Osteocyte (in vitro differentiated cells): ENCODE results near the gene TUBGCP6. TPM values are rescaled to one million over a fixed set of nuclear protein-coding genes. Genes with fewer than 3 reads are reported as not detected.

Source experiments
- DNase-seq: peaks from one replicate; pipeline ENCODE4 v3.0.0; 2021; ENCODE audit warnings: mixed read lengths; ENCODE audit not compliant: unreplicated experiment; ENCODE audit errors: extremely low spot score
- H3K27ac Mint-ChIP-seq: one replicate; pipeline ENCODE4 v1.8.0; 2021; ENCODE audit warnings: mild to moderate bottlenecking, mixed read lengths; ENCODE audit not compliant: unreplicated experiment
- H3K27me3 Mint-ChIP-seq: one replicate; pipeline ENCODE4 v1.8.0; 2021; ENCODE audit warnings: mixed read lengths; ENCODE audit not compliant: unreplicated experiment
- H3K36me3 Mint-ChIP-seq: one replicate; pipeline ENCODE4 v1.8.0; 2021; ENCODE audit warnings: mixed read lengths; ENCODE audit not compliant: unreplicated experiment
- H3K4me1 Mint-ChIP-seq: one replicate; pipeline ENCODE4 v1.8.0; 2021; ENCODE audit warnings: mixed read lengths; ENCODE audit not compliant: unreplicated experiment
- H3K4me3 Mint-ChIP-seq: one replicate; pipeline ENCODE4 v1.8.0; 2021; ENCODE audit warnings: mild to moderate bottlenecking, moderate library complexity, mixed read lengths; ENCODE audit not compliant: unreplicated experiment
- H3K9me3 Mint-ChIP-seq: one replicate; pipeline ENCODE4 v1.8.0; 2021; ENCODE audit warnings: mixed read lengths; ENCODE audit not compliant: unreplicated experiment
- total RNA-seq: library from RNA; stranded (reverse); gene quantifications from 2 replicates; pipeline ENCODE4 v1.2.1, GENCODE V29; 2021
- TF ChIP-seq, protein P1 (sequence below): fragments of 200-600 bp; sonication (generic); IDR thresholded peaks from 2 replicates; pipeline ENCODE4 v1.5.0; 2021; ENCODE audit warnings: antibody characterized with exemption, mild to moderate bottlenecking, moderate library complexity

TUBGCP6 gene
- total RNA-seq, 1 donor from 2014 or later = 55.7 TPM

DNA sequence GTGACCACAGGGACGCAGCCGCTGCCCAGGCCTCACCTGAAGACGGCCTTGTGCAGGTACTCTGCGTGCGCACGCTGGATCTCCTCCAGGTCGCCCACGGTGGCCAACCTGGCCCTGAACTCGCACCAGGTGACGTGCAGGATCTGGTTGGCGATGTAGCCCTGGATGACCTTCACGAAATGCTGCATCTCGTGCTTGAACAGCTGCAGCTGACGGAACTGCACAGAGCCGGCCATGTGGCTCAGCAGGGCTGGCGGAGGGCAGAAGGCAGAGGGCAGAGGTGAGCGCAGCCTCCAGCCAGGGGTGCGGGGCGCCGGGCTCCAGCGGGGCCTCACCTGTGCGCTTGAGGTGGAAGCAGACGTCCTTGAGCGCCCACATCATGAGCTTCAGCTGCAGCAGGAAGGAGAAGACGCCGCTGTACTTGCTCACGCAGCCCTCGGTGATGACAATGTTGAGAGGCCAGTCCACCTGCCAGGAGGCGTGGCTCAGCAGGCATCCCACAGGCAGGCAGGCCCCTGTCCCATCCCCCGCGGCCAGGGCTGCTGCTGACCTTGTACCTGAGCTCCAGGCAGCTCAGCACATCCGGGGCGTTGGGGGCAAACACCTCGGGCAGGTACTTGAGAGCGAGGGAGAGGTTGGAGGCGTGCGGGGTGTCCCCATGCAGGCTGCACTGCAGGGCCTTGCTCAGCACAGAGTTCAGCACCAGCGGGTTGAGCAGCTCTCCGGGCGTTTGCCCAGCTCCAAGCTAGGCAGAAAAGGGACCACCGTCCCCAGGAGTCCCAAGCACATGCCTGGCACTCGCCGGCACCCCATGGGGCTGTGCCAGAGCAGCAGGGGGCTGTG is 26.4 kb downstream of the TUBGCP6 start:
- no peaks in the 10 kb centered on the region for H3K9me3 Mint-ChIP-seq
- no peaks in the 10 kb centered on the region for H3K27me3 Mint-ChIP-seq
- H3K27ac Mint-ChIP-seq = no peak overlapping the region
- TF ChIP-seq, protein P1, sequence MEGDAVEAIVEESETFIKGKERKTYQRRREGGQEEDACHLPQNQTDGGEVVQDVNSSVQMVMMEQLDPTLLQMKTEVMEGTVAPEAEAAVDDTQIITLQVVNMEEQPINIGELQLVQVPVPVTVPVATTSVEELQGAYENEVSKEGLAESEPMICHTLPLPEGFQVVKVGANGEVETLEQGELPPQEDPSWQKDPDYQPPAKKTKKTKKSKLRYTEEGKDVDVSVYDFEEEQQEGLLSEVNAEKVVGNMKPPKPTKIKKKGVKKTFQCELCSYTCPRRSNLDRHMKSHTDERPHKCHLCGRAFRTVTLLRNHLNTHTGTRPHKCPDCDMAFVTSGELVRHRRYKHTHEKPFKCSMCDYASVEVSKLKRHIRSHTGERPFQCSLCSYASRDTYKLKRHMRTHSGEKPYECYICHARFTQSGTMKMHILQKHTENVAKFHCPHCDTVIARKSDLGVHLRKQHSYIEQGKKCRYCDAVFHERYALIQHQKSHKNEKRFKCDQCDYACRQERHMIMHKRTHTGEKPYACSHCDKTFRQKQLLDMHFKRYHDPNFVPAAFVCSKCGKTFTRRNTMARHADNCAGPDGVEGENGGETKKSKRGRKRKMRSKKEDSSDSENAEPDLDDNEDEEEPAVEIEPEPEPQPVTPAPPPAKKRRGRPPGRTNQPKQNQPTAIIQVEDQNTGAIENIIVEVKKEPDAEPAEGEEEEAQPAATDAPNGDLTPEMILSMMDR = no peak
- H3K4me1 Mint-ChIP-seq = peaks cover 6% of the 10 kb centered on the region
- H3K36me3 Mint-ChIP-seq = peaks cover 36% of the 10 kb centered on the region
- H3K4me3 Mint-ChIP-seq = no peak overlapping the region
- DNase-seq = no peak

DNA sequence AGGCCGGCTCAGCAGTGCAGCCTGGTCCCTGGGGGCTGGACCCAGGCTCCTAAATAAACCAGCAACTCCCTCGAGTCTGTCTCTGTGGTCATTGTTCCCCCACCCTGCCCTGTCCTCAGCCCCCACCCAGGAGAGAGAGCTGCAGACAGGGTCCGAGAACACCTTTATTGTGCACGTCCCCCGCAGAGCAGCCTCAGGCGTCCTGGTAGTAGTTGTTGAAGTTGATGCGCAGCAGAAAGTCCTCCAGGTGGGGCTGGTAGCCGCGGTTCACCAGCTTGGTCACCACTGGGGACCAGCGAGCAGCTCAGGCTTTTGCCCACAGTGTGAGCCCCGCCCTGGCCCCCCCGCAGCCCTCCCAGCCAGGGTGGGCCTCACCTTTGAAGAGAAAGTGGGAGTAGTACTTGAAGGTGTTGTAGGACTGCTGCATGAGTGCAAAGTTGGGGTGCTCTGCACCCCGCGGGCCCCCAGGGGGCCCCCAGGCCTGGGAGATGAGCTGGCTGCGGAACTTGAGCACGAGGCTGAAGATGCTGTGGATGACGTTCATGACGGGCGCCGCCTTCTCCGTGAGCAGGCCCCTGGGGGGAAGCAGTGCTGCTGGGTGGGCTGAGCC is 27.2 kb downstream of the TUBGCP6 start:
- TF ChIP-seq, protein P1 = no peak
- H3K27ac Mint-ChIP-seq = no peak overlapping the region
- no peak for DNase-seq
- peaks cover 37% of the 10 kb centered on the region for H3K36me3 Mint-ChIP-seq
- peaks cover 6% of the 10 kb centered on the region for H3K4me1 Mint-ChIP-seq
- no peak overlapping the region for H3K4me3 Mint-ChIP-seq
- no peaks in the 10 kb centered on the region for H3K27me3 Mint-ChIP-seq
- no peaks in the 10 kb centered on the region for H3K9me3 Mint-ChIP-seq

DNA sequence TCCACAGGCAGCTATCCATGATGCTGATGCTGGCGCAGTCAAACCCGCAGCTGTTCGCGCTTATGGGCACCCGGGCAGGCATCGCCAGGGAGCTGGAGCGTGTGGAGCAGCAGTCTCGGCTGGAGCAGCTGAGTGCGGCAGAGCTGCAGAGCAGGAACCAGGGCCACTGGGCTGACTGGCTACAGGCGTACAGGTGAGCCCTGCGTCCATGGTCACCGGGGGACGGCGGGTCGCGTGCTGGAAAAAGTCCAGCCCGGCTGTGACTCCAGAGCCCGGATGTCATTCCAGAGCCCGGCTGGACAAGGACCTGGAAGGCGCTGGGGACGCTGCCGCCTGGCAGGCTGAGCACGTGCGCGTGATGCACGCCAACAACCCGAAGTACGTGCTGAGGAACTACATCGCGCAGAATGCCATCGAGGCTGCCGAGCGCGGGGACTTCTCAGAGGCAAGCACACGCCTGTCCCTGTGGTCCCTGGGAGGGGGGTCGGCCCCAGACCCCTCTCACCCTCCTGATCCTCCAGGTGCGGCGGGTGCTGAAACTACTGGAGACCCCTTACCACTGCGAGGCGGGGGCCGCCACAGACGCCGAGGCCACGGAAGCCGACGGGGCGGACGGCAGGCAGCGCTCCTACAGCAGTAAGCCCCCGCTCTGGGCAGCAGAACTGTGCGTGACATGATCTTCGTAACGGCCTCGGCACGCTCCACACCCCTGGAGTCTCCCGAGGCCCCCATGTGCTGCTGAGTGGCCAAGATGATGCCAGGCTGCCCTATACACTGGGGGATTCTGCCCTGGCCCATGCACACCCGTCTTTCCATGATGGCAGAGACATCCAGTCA is 27.9 kb downstream of the TUBGCP6 start:
- Mint-ChIP-seq H3K9me3 (no peaks in the 10 kb centered on the region), H3K4me3 (no peak overlapping the region), H3K4me1 (peaks cover 6% of the 10 kb centered on the region), H3K27me3 (no peaks in the 10 kb centered on the region), H3K36me3 (peaks cover 38% of the 10 kb centered on the region), H3K27ac (no peak overlapping the region)
- no peak for DNase-seq
- TF ChIP-seq, protein P1 = no peak

DNA sequence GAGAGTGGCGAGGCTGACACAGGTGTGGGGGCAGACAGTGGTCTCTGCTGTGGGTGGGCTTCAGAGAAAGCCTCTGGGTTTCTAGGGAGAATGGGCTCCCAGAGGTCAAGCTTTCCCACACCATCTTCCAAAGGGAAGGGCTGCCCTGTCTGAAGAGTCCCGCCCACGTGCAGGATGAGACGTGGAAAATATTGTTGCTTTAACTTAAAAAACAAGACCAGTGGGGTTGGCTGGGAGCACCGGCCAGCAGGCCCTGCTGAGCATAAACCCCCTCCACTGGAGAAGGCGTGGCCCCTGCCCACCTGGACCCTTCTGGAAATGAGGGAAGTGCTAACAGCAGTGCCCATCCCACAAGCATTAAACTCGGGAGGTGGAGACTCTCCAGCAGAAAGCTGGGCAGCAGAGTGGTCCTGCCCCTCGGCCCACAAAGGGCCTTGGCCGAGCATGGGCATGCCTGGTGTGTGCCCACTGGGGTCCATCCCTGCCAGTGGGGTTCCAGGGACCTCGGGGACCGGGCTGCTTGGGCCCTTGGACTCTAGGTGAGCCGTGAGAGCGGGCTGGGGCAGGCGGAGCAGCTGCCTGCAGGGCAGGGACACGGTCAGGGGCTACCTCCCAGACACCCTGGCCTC is 28.7 kb downstream of the TUBGCP6 start:
- TF ChIP-seq, protein P1 = no peak
- peaks cover 6% of the 10 kb centered on the region for H3K4me1 Mint-ChIP-seq
- H3K4me3 Mint-ChIP-seq = no peak overlapping the region
- H3K9me3 Mint-ChIP-seq = no peaks in the 10 kb centered on the region
- peaks cover 38% of the 10 kb centered on the region for H3K36me3 Mint-ChIP-seq
- H3K27ac Mint-ChIP-seq = no peak overlapping the region
- no peaks in the 10 kb centered on the region for H3K27me3 Mint-ChIP-seq
- no peak for DNase-seq
